Measurements from ENCODE around the gene ELOVL1. TPM values are rescaled to one million over a fixed set of nuclear protein-coding genes. Genes with fewer than 3 reads are reported as not detected.

Gene ELOVL1
- total RNA-seq, 1 experiment from 2014 or later = 53.7 TPM

DNA sequence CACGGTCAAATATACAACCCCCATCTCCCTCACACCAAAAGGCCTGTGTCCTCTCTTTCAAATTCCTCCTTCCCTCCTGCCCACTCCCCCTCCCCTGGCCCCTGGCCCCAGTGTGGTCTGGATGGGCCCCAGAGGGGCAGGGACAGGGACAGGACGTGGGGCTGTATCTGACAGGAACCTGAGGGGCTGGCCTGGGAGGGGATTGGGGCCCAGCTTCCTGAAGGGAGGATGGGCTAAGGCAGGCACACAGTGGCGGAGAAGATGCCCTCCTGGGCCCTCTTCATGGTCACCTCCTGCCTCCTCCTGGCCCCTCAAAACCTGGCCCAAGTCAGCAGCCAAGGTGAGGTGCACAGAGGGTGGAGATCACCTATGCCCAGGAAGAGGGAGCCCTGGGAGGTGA lies 30.2 kb downstream of the ELOVL1 start, which contains the start of gene MPL:
Gene MPL (plus strand): TSS at position 231 of the 400 bp plus-strand sequence. CDS start 31 bp downstream, at position 262.
- ChIA-PET POLR2A (ENCODE audit: low non-redundant PET) (no interaction called here), CTCF (no interaction called here)
- intact Hi-C loops (cut with micrococcal nuclease; ENCODE audit: unreplicated experiment) = no loop called here
- Histone ChIP-seq H3K9me3 (ENCODE audit: low read depth, low read length, poor library complexity, severe bottlenecking) (no peaks in the 10 kb centered on the region), H3K27ac (ENCODE audit: low read depth, low read length, poor library complexity, severe bottlenecking) (no peak within 1 kb of the TSS), H3K4me3 (ENCODE audit: low read depth, low read length, poor library complexity, severe bottlenecking) (no peak within 1 kb of the TSS), H3K4me1 (ENCODE audit: insufficient read depth, low read length, poor library complexity, severe bottlenecking) (no peaks in the 10 kb centered on the region), H3K36me3 (ENCODE audit: insufficient read depth, low read length, poor library complexity, severe bottlenecking) (no peaks in the 10 kb centered on the region), H3K27me3 (replicated peaks; ENCODE audit: insufficient read depth, low read depth, low read length, poor library complexity) (no peaks in the 10 kb centered on the region)
- no TSS peak for BruUV-seq (replicated peaks)
- TF ChIP-seq EZH2 (IDR thresholded peaks at IDR 0.05; ENCODE audit: borderline replicate concordance, low read depth, low read length, poor library complexity, severe bottlenecking) = no peak
- TF ChIP-seq CTCF (conservative IDR thresholded peaks at IDR 0.05; ENCODE audit: low read depth, low read length) = no peak
- DNase-seq (ENCODE audit: low spot score) = no peak

- intact Hi-C loops (cut with micrococcal nuclease; ENCODE audit: unreplicated experiment) = loop anchor here (5.0 kb wide), 1 partner anchor 87 kb away; no protein-coding TSS in a partner anchor
- H3K36me3 ChIP-seq (ENCODE audit: insufficient read depth, low read length, poor library complexity, severe bottlenecking) = no peaks in the 10 kb centered on the region
- H3K27ac ChIP-seq (ENCODE audit: low read depth, low read length, poor library complexity, severe bottlenecking) = no peak overlapping the region
- peaks cover 7% of the 10 kb centered on the region for H3K4me1 ChIP-seq (ENCODE audit: insufficient read depth, low read length, poor library complexity, severe bottlenecking)
- no TSS peak for BruUV-seq (replicated peaks)
- TF ChIP-seq CTCF (conservative IDR thresholded peaks at IDR 0.05; ENCODE audit: low read depth, low read length) (no peak), EZH2 (IDR thresholded peaks at IDR 0.05; ENCODE audit: borderline replicate concordance, low read depth, low read length, poor library complexity, severe bottlenecking) (no peak)
- CTCF ChIA-PET = no interaction called here
- no peaks in the 10 kb centered on the region for H3K27me3 ChIP-seq (replicated peaks; ENCODE audit: insufficient read depth, low read depth, low read length, poor library complexity)
- DNase-seq (ENCODE audit: low spot score) = no peak
- no peak overlapping the region for H3K4me3 ChIP-seq (ENCODE audit: low read depth, low read length, poor library complexity, severe bottlenecking)
- POLR2A ChIA-PET (ENCODE audit: low non-redundant PET) = no interaction called here
- H3K9me3 ChIP-seq (ENCODE audit: low read depth, low read length, poor library complexity, severe bottlenecking) = no peaks in the 10 kb centered on the region
These were observed 33.2 kb downstream of the ELOVL1 start for GRCh38 chr1:43334453-43335205.

DNA sequence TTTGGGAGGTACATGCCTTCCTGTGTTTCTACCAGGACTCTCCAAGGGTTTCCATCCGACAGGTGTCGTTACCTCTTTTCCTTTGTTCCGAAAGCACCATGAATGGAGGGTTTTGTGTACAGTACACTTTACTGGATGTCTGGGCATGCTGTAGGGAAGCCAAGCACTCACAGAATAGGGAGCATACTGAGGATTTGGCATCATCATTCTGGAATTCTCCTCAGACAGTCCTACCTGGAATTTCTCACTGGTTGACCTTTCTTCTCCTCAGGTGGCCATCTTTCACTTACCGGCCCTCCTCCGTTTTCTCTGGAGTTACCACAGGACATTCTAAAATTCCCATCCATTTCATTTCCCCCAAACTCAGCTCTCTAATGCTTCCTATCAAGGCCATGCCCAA lies 36.1 kb downstream of the ELOVL1 start:
- peaks cover 7% of the 10 kb centered on the region for H3K4me1 ChIP-seq (ENCODE audit: insufficient read depth, low read length, poor library complexity, severe bottlenecking)
- H3K4me3 ChIP-seq (ENCODE audit: low read depth, low read length, poor library complexity, severe bottlenecking) = no peak overlapping the region
- TF ChIP-seq EZH2 (IDR thresholded peaks at IDR 0.05; ENCODE audit: borderline replicate concordance, low read depth, low read length, poor library complexity, severe bottlenecking) = no peak
- TF ChIP-seq CTCF (conservative IDR thresholded peaks at IDR 0.05; ENCODE audit: low read depth, low read length) = no peak
- no peak for DNase-seq (ENCODE audit: low spot score)
- intact Hi-C loops (cut with micrococcal nuclease; ENCODE audit: unreplicated experiment) = loop anchor here (5.0 kb wide), 1 partner anchor 84 kb away; no protein-coding TSS in a partner anchor
- H3K9me3 ChIP-seq (ENCODE audit: low read depth, low read length, poor library complexity, severe bottlenecking) = peaks cover 11% of the 10 kb centered on the region
- ChIA-PET POLR2A (ENCODE audit: low non-redundant PET) (no interaction called here), CTCF (no interaction called here)
- H3K27ac ChIP-seq (ENCODE audit: low read depth, low read length, poor library complexity, severe bottlenecking) = no peak overlapping the region
- no TSS peak for BruUV-seq (replicated peaks)
- no peaks in the 10 kb centered on the region for H3K36me3 ChIP-seq (ENCODE audit: insufficient read depth, low read length, poor library complexity, severe bottlenecking)
- no peaks in the 10 kb centered on the region for H3K27me3 ChIP-seq (replicated peaks; ENCODE audit: insufficient read depth, low read depth, low read length, poor library complexity)

Data from A673 (cell line).